ENCODE measurements around the gene CTCF. TPM values are rescaled to one million over a fixed set of nuclear protein-coding genes. Genes with fewer than 3 reads are reported as not detected.
"Not testable (repeated sequence)": the region's sequence is repeated elsewhere in the genome, so short reads cannot be mapped to it uniquely, and the experiment has no call there.

The CTCF gene, protein sequence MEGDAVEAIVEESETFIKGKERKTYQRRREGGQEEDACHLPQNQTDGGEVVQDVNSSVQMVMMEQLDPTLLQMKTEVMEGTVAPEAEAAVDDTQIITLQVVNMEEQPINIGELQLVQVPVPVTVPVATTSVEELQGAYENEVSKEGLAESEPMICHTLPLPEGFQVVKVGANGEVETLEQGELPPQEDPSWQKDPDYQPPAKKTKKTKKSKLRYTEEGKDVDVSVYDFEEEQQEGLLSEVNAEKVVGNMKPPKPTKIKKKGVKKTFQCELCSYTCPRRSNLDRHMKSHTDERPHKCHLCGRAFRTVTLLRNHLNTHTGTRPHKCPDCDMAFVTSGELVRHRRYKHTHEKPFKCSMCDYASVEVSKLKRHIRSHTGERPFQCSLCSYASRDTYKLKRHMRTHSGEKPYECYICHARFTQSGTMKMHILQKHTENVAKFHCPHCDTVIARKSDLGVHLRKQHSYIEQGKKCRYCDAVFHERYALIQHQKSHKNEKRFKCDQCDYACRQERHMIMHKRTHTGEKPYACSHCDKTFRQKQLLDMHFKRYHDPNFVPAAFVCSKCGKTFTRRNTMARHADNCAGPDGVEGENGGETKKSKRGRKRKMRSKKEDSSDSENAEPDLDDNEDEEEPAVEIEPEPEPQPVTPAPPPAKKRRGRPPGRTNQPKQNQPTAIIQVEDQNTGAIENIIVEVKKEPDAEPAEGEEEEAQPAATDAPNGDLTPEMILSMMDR
- polyA plus RNA-seq (2013, experiment 1 of 2): 58.9 TPM
- 56.5 TPM for polyA plus RNA-seq (2013, experiment 2 of 2)

DNA sequence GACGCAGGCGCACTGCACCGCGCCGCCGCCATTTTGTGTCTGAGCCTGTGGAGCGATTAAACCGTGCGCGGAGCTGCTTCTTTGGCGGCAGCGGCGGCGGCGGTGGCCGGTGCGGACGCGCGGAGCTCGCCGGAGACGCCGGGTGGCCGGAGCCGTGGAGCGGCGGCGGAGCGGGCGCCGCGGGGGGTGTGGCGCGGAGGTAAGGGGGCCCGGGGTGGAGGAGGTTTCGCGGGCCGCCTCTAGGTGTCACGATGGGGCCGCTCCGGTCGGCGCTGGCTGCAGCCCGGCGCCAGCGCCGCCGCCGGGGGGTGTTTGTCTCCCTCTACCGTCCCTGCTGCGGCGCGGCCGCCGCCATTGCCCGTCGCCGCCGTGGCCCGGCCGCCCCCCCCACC is at the start of gene CTCF:
Gene CTCF, plus strand, starts transcription at position 1 of the 392 bp plus-strand sequence. CDS start 48,307 bp downstream, outside the sequence.
- WGBS: under 1% methylated on average over 51 of the region's 62 CpGs
- H3K36me3 ChIP-seq (ENCODE audit: insufficient read depth, low read length): 0 out of 2 replicates have a peak, but pooled peaks cover 2% of the 10 kb centered on the region
- no peaks in the 10 kb centered on the region for H3K27me3 ChIP-seq (ENCODE audit: insufficient read depth, low read length)
- H3K27ac ChIP-seq (ENCODE audit: low read depth, low read length): peak within 1 kb of the TSS; percentile 100
- peak within 1 kb of the TSS; percentile 87 for H3K4me3 ChIP-seq (ENCODE audit: low read length)
- peak within 1 kb of the TSS; percentile 100 for H3K9ac ChIP-seq (ENCODE audit: low read depth, low read length)
- no peaks in the 10 kb centered on the region for H3K9me3 ChIP-seq (ENCODE audit: insufficient read depth, low read depth, low read length)
- peaks cover 11% of the 10 kb centered on the region; the same call in 1 of the 2 replicates for H3K4me1 ChIP-seq (ENCODE audit: insufficient read depth, low read length)

DNA sequence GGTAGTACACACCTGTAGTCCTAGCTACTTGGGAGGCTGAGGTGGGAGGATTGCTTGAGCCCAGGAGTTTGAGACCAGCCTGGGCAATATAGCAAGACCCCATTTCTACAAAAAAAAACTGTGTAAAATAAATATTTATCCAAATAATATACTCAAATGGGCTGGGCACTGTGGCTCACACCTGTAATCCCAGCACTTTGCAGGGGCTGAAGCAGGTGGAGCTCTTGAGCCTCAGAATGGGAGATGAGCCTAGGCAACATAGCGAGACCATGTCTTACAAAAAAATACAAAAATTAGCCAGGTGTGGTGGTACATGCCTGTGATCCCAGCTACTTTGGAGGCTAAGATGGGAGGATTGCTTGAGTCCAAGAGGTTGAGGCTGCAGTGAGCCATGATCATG is 48.4 kb upstream of the CTCF start:
- not testable (repeated sequence) for H3K4me3 ChIP-seq (ENCODE audit: low read length); H3K9ac ChIP-seq (ENCODE audit: low read depth, low read length); H3K27ac ChIP-seq (ENCODE audit: low read depth, low read length); H3K27me3 ChIP-seq (ENCODE audit: insufficient read depth, low read length); H3K9me3 ChIP-seq (ENCODE audit: insufficient read depth, low read depth, low read length); H3K4me1 ChIP-seq (ENCODE audit: insufficient read depth, low read length); H3K36me3 ChIP-seq (ENCODE audit: insufficient read depth, low read length)
- 100% methylated on average over 1 of the region's 1 CpG for WGBS

DNA sequence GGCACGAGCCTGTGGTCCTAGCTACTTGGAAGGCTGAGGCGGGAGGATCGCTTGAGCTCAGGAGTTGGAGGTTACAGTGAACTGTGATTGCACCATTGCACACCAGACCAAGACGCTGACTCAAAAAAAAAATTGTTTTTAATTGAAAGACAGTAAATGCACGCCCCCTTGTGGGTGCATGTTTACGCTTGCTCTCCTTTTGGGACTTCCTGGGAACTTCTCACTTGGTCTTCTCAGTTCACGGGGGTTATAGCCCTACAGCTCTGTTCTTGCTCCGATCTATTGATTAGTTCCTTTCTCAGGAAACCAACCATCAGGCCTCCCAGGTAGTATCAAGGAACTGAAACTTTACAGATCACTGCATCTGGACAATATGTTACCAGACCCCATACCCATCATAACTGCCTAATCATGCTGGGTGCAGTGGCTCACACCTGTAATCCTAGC is 47.9 kb upstream of the CTCF start:
- H3K9me3 ChIP-seq (ENCODE audit: insufficient read depth, low read depth, low read length): no peaks in the 10 kb centered on the region
- H3K4me1 ChIP-seq (ENCODE audit: insufficient read depth, low read length): no peaks in the 10 kb centered on the region
- H3K27me3 ChIP-seq (ENCODE audit: insufficient read depth, low read length): peaks cover 6% of the 10 kb centered on the region
- H3K4me3 ChIP-seq (ENCODE audit: low read length): no peak overlapping the region
- WGBS: 24% methylated on average over 8 of the region's 8 CpGs
- no peak overlapping the region for H3K27ac ChIP-seq (ENCODE audit: low read depth, low read length)
- H3K9ac ChIP-seq (ENCODE audit: low read depth, low read length): no peak overlapping the region
- H3K36me3 ChIP-seq (ENCODE audit: insufficient read depth, low read length): no peaks in the 10 kb centered on the region

DNA sequence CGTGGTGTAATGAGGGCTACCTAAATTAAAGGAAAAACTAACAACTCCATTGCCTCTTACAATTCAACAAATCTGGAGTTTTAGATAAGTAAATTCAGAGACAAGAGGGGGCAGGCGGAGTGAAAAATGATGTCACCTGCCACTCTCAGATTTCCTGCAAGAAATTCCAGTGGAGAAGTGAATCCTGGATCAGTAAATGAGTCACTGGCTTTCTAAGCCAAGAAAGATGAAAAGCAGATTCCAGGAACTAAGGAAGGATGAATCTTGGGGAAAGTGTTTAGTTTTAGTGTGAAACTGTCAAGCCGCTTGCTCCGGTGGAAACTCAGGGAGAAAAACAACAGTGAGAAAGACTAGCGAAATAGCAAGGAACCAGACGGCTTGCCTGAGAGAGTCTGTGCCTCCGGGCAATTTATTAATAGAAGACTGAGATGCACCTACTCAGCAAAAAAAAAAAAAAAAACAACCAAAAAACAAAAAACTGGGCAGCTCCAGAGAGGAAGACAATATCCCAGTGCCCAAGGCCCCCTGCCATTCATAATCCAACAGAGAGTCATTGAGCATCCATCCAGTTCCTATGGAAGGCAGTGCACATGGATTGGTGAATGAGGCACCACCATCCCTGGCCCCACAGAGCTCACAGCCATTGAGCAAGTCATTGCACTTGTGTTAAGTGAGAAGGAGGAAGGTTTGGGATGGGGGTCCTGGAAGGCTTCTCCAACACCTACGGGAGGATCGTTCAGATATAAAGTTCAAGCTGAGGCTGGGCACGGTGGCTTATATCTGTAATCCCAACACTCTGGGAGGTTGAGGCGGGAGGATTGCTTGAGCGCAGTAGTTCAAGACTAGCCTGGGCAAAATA is 45.8 kb upstream of the CTCF start:
- Histone ChIP-seq H3K27ac (ENCODE audit: low read depth, low read length) (no peak overlapping the region), H3K9ac (ENCODE audit: low read depth, low read length) (no peak overlapping the region)
- WGBS: 90% methylated on average over 11 of the region's 12 CpGs

DNA sequence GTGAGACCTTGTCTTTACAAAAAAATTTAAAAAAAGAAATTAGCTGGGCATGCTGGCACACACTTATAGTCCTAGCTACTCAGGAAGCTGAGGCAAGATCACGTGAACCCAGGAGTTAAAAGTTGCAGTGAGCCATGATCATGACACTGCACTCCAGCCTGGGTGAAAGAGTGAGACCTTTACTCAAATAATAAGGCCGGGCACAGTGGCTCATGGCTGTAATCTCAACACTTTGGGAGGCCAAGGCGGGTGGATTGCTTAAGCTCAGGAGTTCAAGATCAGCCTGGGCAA is 45.2 kb upstream of the CTCF start:
- Histone ChIP-seq H3K27ac (ENCODE audit: low read depth, low read length) (no peak overlapping the region), H3K4me3 (ENCODE audit: low read length) (no peak overlapping the region), H3K9me3 (ENCODE audit: insufficient read depth, low read depth, low read length) (no peaks in the 10 kb centered on the region), H3K27me3 (ENCODE audit: insufficient read depth, low read length) (peaks cover 6% of the 10 kb centered on the region), H3K9ac (ENCODE audit: low read depth, low read length) (no peak overlapping the region), H3K4me1 (ENCODE audit: insufficient read depth, low read length) (no peaks in the 10 kb centered on the region), H3K36me3 (ENCODE audit: insufficient read depth, low read length) (no peaks in the 10 kb centered on the region)
- 90% methylated on average over 3 of the region's 3 CpGs for WGBS

More for the DNA sequence above, 45.8 kb upstream of the CTCF start:
- Histone ChIP-seq H3K4me3 (ENCODE audit: low read length) (no peak overlapping the region), H3K4me1 (ENCODE audit: insufficient read depth, low read length) (no peaks in the 10 kb centered on the region), H3K36me3 (ENCODE audit: insufficient read depth, low read length) (no peaks in the 10 kb centered on the region), H3K27me3 (ENCODE audit: insufficient read depth, low read length) (peaks cover 6% of the 10 kb centered on the region), H3K9me3 (ENCODE audit: insufficient read depth, low read depth, low read length) (no peaks in the 10 kb centered on the region)

DNA sequence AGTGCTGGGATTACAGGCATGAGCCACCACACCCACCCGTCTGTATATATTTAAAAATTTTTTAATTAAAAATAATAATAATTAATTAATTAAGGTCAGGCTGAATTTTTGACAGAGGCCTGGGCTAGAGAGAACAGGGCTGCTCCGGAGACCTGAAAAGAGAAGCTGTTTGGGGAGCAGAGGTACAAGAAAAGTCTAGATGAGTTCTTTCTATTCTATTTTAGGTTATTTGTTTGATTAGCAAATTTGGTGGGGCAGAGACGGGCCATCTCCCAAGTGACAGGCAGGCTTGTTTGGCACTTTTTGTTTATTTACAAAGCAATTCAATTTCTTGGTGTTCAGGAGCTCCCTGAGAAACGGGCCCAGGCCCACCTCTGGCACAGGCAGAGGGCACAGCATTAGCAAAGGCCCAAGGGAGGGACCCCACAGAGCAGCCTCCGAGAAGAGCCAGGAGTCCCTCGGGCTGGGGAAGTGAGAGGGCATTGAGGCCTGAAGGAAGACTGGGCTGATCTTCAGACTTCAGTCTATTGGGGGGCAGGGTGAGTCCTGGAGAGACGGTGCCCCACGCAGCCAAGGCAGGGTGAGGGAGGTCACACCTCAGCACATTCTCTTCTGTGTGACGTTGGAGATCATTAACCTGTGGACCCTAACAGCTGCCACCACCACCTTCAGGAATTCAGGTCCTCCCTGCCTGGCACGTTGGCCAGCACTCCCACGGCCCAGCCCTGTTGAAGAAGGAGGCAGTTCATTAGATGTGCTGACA is 44.5 kb upstream of the CTCF start:
- H3K36me3 ChIP-seq (ENCODE audit: insufficient read depth, low read length): no peaks in the 10 kb centered on the region
- H3K27ac ChIP-seq (ENCODE audit: low read depth, low read length): no peak overlapping the region
- H3K9ac ChIP-seq (ENCODE audit: low read depth, low read length): no peak overlapping the region; the same call in 1 of the 2 replicates
- H3K27me3 ChIP-seq (ENCODE audit: insufficient read depth, low read length): peaks cover 9% of the 10 kb centered on the region
- H3K9me3 ChIP-seq (ENCODE audit: insufficient read depth, low read depth, low read length): no peaks in the 10 kb centered on the region
- no peaks in the 10 kb centered on the region for H3K4me1 ChIP-seq (ENCODE audit: insufficient read depth, low read length)
- H3K4me3 ChIP-seq (ENCODE audit: low read length): no peak overlapping the region
- 88% methylated on average over 10 of the region's 11 CpGs for WGBS

DNA sequence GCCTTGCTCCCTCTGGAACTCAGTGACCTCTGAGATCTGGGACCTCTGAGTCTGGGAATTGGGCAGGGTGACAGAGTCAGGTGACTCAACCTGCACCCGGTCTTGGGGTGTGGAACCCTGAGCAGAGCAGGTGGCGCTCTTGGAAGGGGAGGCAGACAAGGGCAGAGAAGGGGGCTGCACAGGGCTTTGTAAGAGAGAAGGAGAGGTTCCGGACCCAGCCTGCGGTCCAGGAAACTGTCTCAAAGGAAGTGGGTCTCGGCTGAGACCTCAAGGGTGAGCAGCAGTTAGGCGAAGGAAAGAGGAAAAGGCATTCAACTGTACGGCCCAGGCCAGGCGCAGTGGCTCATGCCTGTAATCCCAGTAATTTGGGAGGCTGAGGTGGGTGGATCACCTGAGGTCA is 43.6 kb upstream of the CTCF start:
- no peak overlapping the region for H3K27ac ChIP-seq (ENCODE audit: low read depth, low read length)
- H3K9me3 ChIP-seq (ENCODE audit: insufficient read depth, low read depth, low read length): no peaks in the 10 kb centered on the region
- H3K4me1 ChIP-seq (ENCODE audit: insufficient read depth, low read length): no peaks in the 10 kb centered on the region
- WGBS: 92% methylated on average over 8 of the region's 8 CpGs
- H3K27me3 ChIP-seq (ENCODE audit: insufficient read depth, low read length): peaks cover 15% of the 10 kb centered on the region
- no peaks in the 10 kb centered on the region for H3K36me3 ChIP-seq (ENCODE audit: insufficient read depth, low read length)
- no peak overlapping the region for H3K4me3 ChIP-seq (ENCODE audit: low read length)
- H3K9ac ChIP-seq (ENCODE audit: low read depth, low read length): no peak overlapping the region

DNA sequence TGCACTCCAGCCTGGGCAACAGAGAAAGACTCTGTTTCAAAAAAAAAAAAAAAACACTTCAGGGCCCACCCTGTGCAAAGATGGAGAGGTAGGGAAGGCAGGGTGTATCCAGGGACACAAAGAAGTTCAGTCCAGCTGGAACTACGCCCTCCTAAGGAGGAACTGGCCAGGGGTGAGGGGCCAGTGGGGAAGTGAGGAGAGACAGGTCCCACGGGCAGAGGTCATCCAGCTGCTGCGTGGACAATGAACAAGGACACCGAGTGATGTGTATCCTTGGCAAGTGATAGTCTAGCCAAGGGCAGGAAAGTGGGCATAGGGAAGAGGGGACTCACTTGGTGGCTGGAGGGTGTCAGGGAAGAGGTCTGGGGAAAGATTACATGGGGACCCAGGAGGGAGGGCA is 43.1 kb upstream of the CTCF start:
- H3K27me3 ChIP-seq (ENCODE audit: insufficient read depth, low read length): peaks cover 20% of the 10 kb centered on the region
- no peak overlapping the region for H3K4me3 ChIP-seq (ENCODE audit: low read length)
- no peak overlapping the region for H3K27ac ChIP-seq (ENCODE audit: low read depth, low read length)
- no peaks in the 10 kb centered on the region for H3K4me1 ChIP-seq (ENCODE audit: insufficient read depth, low read length)
- H3K36me3 ChIP-seq (ENCODE audit: insufficient read depth, low read length): no peaks in the 10 kb centered on the region
- H3K9me3 ChIP-seq (ENCODE audit: insufficient read depth, low read depth, low read length): no peaks in the 10 kb centered on the region
- WGBS: 86% methylated on average over 4 of the region's 4 CpGs
- H3K9ac ChIP-seq (ENCODE audit: low read depth, low read length): no peak overlapping the region

DNA sequence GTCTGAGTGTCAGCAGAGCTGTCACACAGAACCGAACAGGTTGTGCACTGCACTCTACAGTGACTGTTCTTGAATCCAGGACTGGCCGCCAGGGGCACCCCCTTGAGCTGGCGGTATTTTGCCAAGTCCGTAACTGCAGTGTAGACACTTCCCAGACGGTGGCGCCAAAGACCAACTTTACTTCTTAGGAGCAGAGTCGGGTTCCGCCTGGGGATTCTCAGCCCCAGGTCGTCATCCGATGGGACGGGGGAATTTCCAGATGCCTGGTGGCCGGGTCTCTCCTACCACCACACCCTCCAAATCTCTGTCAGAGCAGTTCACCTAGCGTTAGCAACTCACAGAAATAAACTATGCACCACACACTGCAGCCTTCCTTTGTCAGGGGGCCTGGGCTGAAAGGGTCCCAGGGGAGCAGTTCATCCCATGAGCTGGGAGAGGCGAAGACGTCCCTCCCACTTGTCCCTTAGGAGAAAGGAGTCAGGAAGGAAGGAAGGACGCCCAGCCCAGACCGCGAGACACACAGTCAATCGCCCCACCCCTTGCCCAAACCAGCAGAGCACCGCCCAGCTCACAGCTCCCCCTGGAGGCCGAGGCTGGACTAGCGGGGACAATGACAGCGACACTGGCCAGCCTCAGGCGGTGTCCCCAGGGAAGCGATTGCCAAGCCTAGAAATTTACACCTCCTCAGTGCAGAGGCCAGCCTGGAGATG is 41.1 kb upstream of the CTCF start:
- no peaks in the 10 kb centered on the region for H3K9me3 ChIP-seq (ENCODE audit: insufficient read depth, low read depth, low read length)
- H3K27me3 ChIP-seq (ENCODE audit: insufficient read depth, low read length): peaks cover 41% of the 10 kb centered on the region
- H3K9ac ChIP-seq (ENCODE audit: low read depth, low read length): peak overlapping the region; percentile 62
- no peaks in the 10 kb centered on the region for H3K4me1 ChIP-seq (ENCODE audit: insufficient read depth, low read length)
- H3K27ac ChIP-seq (ENCODE audit: low read depth, low read length): peak overlapping the region; percentile 72; the same call in 1 of the 2 replicates
- peak overlapping the region; percentile 67 for H3K4me3 ChIP-seq (ENCODE audit: low read length)
- H3K36me3 ChIP-seq (ENCODE audit: insufficient read depth, low read length): no peaks in the 10 kb centered on the region
- WGBS: 3% methylated on average over 25 of the region's 25 CpGs

Data from HUES64 (cell line).